DMS114 treated with DMSO at 0.1 percent for 48 hours (cell line): ENCODE measurements around the gene UNC45A.

Experiments
- DNase-seq: peaks from one replicate; lab custom pipeline; 2025; ENCODE audit not compliant: unreplicated experiment; lab: John Stamatoyannopoulos, UW

The UNC45A gene

DNA sequence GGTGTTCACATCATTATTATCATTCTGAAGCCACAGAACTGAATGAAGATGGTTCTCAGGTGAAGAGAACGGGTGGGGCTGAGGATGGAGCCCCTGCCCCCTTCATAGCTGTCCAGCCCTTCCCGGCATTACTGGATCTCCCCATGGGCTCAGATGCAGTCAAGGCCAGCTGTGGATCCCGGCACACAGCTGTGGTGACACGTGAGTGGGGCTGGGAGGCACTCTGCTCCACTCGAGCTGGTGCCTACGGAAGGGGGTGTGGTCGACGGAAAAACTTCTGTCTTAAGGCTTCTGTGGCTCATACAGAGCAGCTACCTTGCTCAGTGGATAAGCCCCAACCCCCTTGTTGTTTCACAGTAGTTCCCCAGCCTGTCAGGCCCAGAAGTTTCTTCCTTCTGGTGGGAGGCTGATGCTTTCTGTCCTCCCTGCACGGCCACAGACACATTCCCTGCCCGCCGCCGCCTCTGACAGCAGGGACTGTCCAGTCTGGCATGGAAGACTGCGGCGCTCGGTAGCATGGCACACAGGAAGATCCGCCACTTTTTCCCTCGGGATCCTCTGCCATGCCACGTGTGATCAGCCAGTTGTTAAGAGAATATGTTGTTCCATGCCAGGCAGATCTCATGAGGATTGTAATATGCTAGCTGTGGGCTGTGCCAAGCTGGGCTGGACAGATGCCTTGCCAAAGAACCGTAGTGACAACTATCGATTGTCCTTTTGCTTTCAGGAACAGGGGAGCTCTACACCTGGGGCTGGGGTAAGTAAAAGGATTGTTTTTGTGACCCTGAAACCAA, 25.4 kb downstream of the UNC45A start:
- DNase-seq, result no peak

- no peak for DNase-seq
These were observed 26.9 kb downstream of the UNC45A start for GRCh38 chr15:90962021-90962420.

GRCh38 chr15:90966262-90966661, 31.2 kb downstream of the UNC45A start:
- DNase-seq, result no peak

DNA sequence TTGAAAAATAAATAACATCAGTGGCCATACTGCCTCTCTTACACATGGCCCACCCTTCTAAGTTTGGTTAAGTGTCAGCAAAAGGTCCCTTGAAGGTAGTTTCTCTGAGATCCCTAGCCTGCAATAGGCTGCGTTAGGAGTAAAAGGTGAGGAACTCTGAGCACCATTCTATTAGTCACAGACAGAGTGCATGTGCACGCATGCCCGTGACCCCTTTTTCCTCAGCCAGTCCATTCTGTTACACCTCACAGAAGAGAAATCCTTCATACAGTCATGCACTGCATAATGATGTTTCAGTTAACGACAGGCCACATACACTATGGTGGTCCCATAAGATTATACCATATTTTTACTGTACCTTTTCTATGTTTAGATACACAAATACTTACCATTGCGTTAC, 32.1 kb downstream of the UNC45A start:
- no peak for DNase-seq

- no peak for DNase-seq
These were observed 33.3 kb downstream of the UNC45A start for GRCh38 chr15:90968434-90968833.

- DNase-seq, result no peak
These were observed 35.2 kb downstream of the UNC45A start for GRCh38 chr15:90970274-90970673.

DNA sequence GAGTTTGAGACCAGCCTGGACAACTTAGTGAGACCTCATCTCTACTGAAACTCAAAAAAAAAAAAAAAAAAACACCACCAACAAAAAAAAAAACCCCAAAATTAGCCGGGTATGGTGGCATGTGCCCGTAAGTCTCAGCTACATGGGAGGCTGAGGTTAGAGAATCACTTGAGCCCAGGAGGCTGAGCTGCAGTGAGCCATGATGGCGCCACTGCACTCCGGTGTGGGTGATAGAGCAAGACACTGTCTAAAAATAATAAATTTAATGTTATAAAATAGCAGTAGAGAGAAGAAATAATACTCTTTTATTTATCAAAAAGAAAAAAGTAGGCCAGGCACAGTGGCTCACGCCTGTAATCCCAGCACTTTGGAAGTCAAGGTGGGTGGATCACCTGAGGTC, 37.0 kb downstream of the UNC45A start:
- DNase-seq, result no peak

DNA sequence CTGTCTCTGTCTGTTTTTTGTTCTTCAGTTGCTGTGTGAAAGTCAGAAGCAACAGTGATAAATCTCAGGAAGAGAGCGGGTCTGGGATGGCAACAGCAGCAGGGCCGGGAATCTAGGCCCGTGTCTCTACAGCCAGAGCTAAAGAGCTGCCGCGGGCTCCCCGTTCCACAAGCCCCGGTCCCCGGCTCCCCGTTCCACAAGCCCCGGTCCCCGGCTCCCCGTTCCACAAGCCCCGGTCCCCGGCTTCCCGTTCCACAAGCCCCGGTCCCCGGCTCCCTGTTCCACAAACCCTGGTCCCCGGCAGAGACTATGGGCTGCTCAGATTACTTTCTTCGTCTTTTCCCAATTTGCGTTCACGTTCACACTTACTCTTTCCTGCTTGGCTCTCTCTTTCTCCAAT, 39.1 kb downstream of the UNC45A start:
- DNase-seq, result no peak

DNA sequence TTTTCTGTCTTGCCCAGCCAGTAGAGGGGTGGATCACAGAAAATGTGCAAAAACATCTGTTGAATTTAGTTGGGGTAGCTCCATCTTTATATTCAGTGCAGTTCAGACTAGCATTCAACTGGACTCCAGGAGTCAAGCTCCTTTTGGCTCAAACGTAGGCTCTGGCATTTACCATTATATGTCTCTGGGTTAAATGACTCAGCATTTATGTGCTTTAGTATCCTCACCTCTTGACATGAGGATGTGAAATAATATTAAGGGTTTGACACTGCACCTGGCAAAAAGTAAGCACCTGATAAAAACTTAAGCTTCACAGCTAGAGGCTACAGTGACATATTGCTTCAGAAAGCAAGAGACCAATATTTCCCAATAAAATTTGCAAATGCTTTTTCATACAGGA, 44.5 kb downstream of the UNC45A start:
- DNase-seq, result no peak

- no peak for DNase-seq
These were observed 46.6 kb downstream of the UNC45A start for GRCh38 chr15:90981681-90982080.

DNA sequence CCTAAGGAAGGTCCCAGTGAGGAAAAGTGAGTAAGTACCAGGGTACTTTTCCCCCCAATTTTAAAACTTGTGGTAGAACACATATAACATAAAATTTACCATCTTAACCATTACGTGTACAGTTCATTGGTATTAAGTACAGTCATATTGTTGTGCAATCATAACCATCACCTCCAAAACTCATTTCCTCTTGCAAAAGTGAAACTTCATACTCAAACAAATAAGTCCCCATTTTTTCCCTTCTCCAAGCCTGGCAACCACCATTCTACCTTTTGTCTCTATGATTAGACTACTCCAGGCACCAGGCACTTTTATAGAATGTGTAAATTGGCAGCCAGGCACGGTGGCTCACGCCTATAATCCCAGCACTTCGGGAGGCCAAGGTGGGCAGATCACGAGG, 47.0 kb downstream of the UNC45A start:
- no peak for DNase-seq

DNA sequence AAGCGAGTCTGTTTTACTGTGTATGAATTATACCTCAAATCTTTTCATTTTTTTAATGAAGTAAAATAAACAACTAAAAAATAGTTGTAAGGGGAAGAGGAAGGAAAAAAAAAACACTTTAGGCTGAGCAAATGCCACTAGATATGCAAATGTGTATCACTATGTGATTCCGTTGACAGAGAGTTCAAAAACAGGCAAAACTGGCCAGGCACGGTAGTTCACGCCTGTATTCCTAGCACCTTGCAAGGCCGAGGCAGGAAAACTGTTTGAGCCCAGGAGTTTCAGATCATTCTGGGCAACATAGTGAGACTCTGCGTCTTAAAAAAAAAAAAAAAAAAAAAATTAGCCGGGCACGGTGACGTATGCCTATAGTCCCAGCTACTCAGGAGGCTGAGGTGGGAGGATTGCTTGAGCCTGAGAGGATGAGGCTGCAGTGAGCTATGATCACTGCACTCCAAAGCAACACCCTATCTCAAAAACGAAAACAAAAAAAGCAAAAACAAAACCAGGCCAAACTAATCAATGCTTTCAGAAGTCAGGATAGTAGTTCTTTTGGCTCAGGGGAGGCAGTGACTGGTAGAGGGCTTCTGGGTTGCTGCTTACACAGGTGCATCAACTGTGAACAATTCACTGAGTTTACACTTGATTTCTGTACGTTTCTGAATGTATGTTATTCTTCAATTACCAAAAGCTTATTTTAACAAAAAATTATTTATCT, 51.9 kb downstream of the UNC45A start:
- DNase-seq, result no peak

DNA sequence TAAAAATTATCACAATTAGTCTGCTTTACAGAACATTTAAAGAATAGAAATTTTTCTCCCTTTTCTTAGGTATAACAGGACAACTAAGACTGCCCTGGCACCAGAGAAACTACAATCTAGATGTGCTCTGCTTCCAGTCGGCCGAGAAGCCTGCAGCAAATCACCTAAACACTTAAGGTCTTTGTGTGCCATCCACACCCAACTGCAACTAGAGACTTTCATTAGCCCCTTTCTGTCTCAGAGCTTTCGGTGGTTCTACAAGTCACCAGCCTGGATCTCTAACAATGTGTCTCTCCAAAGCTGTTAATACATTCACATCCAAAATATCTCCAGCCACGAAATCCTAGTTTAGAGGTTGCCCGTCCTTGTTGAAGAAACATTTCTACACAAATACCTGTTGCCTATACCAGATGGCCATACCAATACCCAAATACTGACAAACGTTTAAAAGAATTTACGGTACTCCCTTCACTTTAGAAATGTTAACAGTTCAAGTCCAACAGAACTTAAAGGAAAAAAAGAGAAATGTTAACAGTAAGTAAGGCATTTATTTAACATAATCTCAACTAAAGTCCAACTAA, 52.6 kb downstream of the UNC45A start:
- no peak for DNase-seq

- DNase-seq, result no peak
These were observed 53.2 kb downstream of the UNC45A start for GRCh38 chr15:90988296-90988695.

DNA sequence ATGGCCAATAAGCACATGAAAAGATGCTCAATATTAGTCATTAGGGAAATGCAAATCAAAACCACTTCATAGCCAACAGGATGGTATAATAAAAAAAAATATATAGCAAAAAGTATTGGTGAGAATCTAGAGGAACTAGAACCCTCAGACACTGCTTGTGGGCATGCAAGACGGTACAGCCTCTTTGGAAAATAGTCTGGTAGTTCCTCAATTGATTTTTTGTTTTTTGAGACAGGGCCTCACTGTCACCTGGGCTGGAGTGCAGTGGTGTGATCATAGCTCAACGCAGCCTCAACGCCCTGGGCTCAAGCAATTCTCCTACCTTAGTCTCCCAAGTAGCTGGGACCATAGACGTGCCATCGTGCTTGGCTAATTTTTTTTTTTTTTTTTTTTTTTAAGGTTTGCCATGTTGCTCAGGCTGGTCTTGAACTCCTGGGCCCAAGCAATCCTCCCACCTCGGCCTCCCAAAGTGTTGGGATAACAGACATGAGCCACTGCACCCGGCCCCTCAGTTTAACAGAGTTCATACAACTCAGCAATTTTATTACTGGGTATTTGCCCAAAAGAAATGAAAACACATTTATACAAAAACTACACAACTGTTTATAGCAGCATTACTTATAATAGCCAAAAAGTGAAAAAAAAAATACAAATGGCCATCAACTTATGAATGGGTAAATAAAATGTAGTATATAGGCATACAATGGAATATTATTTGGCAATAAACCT, 54.1 kb downstream of the UNC45A start:
- no peak for DNase-seq

DNA sequence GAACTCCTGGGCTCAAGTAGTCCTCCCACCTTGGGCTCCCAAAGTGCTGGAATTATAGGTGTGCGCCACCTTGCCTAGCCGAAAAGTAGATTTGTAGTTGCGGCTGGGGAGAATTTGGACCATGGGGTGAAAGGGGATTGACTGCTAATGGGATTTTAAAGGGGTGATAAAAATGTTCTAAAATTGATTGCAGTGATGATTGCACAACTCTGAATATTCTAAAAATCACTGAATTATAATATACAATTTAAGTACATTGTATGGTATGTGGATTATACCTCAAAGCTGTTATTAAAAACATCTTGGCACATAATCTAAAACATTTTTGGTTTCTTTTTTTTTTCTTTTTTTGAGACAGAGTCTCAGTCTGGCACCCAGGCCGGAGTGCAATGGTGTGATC, 55.4 kb downstream of the UNC45A start:
- DNase-seq, result no peak

DNA sequence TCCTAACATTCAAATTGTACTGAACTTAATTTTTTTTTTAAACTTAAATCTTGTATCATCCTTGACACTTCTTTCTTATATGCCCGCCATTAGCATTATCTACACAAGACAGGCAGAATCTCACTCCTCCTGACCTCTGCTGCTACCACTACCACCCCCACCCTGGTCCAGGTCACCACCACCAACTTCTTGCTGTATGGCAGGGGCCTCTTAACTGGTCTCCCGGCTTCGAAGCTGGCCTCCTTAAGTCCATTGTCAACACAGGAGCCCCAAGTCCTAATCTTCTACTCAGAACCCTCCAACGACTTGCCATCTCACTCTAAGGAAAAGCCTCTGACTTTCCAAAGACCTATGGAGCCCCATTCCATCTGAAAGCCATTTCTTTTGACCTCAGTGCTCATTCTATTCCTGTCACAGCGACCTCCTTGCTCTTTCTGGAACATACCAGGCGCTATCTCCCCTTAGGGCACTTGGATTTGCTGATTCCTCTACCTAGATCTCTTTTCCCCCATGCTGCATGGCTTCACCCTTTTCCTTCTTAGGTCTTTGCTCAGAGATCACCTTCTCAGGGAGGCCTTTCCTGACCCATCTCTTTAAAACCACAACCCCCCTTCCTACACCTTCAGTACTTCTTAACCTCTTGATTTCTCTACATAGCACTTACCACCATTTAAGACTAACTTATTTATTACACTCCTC, 56.7 kb downstream of the UNC45A start:
- no peak for DNase-seq

DNA sequence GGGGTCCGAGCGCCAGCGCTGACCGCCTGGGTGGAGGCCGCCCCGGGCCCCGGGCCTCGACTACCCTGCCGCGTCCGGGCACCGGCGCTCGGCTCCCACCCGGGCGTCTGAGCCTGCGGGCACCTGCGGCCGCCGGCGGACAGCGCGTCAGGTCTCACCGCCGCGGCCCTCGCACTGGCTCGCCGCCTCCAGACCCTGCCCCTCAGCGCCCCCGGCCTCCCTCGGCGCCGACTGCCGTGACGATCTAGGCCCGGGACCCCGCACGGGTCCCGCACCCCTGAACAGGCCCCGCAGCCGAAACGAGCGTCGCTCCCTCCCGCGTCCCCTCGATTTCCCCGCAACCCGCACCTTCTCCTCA, 59.0 kb downstream of the UNC45A start:
- DNase-seq, result no peak

- DNase-seq, result peak; percentile 96
These were observed 59.6 kb downstream of the UNC45A start, which contains the start of gene PRC1 for GRCh38 chr15:90994417-90995311. PRC1 (minus strand) TSS chr15:90994535; CDS start chr15:90994417, 118 bp downstream.

DNA sequence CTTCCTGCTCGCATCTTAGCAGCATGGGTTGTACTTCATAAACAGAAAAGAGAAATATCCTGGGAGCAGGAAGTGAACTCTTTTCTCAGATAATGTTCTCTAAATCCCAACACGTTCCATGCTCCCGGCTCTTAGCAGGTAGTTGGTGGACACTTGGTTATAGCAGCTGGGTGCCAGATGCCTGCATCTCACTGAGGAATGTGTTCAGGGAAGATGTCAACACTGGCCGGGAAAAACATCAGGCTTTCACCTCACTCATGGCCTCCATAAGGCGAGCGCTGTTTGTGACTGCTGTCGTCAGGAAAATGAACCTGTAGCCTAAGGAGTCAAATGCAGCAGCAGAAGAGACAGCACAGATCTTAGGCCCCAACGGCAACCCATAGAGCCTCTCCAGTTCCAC, 63.7 kb downstream of the UNC45A start:
- no peak for DNase-seq
